Bronchial epithelial cell (primary cell): Measurements from ENCODE around the gene FAH. TPM values are rescaled to one million over a fixed set of nuclear protein-coding genes. Genes with fewer than 3 reads are reported as not detected.

Experiments
- DNase-seq: peaks from one replicate; pipeline ENCODE4 v3.0.0-alpha.2; 2010; ENCODE audit warnings: low read depth
- FAIRE-seq: peaks from 2 replicates; lab custom pipeline; 2011; peaks lifted over from hg19 to GRCh38; lab: Jason Lieb, UNC
- H3K27me3 ChIP-seq: 2 replicates; pipeline ENCODE4 v1.5.1; 2011; ENCODE audit warnings: low read length; ENCODE audit not compliant: control insufficient read depth, insufficient read depth
- H3K36me3 ChIP-seq: 2 replicates; pipeline ENCODE4 v1.5.1; 2011; ENCODE audit warnings: low read length; ENCODE audit not compliant: control insufficient read depth, insufficient read depth
- H3K4me3 ChIP-seq: 2 replicates; pipeline ENCODE4 v1.5.1; 2011; ENCODE audit warnings: mild to moderate bottlenecking, low read depth, low read length, control low read depth
- CTCF ChIP-seq: IDR thresholded peaks from 2 replicates; pipeline ENCODE4 v1.5.1; 2011; ENCODE audit warnings: mild to moderate bottlenecking, moderate library complexity, low read length, control low read depth, inconsistent platforms; ENCODE audit not compliant: insufficient read depth, severe bottlenecking
- total RNA-seq: library from RNA; depleted of rRNA; stranded (reverse); fragments of >200 nt; gene quantifications from 2 replicates; pipeline ENCODE4 v1.2.1, GENCODE V29; 2014

FAH gene
- total RNA-seq, 1 donor from 2014 or later, result 23.4 TPM

- H3K27me3 ChIP-seq, result no peaks in the 10 kb centered on the region
- H3K36me3 ChIP-seq, result peaks cover 6% of the 10 kb centered on the region
- DNase-seq (no peak), FAIRE-seq (peak; percentile 32)
- TF ChIP-seq CTCF, result no peak
- no peak overlapping the region for H3K4me3 ChIP-seq
Observed at GRCh38 chr15:80175436-80175835, 22.6 kb downstream of the FAH start.

- FAIRE-seq (no peak), DNase-seq (no peak)
- no peaks in the 10 kb centered on the region for H3K27me3 ChIP-seq
- no peak overlapping the region for H3K4me3 ChIP-seq
- peaks cover 13% of the 10 kb centered on the region for H3K36me3 ChIP-seq
- TF ChIP-seq CTCF, result no peak
Observed at GRCh38 chr15:80176443-80176842, 23.6 kb downstream of the FAH start.

GRCh38 chr15:80177156-80177555 is 24.4 kb downstream of the FAH start:
- TF ChIP-seq CTCF, result no peak
- DNase-seq (peak; percentile 3), FAIRE-seq (no peak)
- peaks cover 15% of the 10 kb centered on the region for H3K36me3 ChIP-seq
- no peaks in the 10 kb centered on the region for H3K27me3 ChIP-seq
- H3K4me3 ChIP-seq, result no peak overlapping the region

GRCh38 chr15:80179025-80179759 is 26.4 kb downstream of the FAH start:
- Histone ChIP-seq H3K36me3 (peaks cover 14% of the 10 kb centered on the region), H3K27me3 (no peaks in the 10 kb centered on the region), H3K4me3 (no peak overlapping the region)
- no peak for TF ChIP-seq CTCF
- FAIRE-seq (peak; percentile 70), DNase-seq (peak; percentile 96)

GRCh38 chr15:80179935-80180334 is 27.1 kb downstream of the FAH start:
- DNase-seq, result no peak
- Histone ChIP-seq H3K27me3 (no peaks in the 10 kb centered on the region), H3K4me3 (no peak overlapping the region), H3K36me3 (peaks cover 12% of the 10 kb centered on the region)
- FAIRE-seq, result no peak
- no peak for TF ChIP-seq CTCF

- H3K36me3 ChIP-seq, result peaks cover 13% of the 10 kb centered on the region
- H3K4me3 ChIP-seq, result no peak overlapping the region
- DNase-seq, result no peak
- H3K27me3 ChIP-seq, result no peaks in the 10 kb centered on the region
- no peak for TF ChIP-seq CTCF
- no peak for FAIRE-seq
Observed at GRCh38 chr15:80180468-80180867, 27.7 kb downstream of the FAH start.
